Thyroid gland (tissue), 4 donors: ENCODE data around the gene PRXL2B. TPM values are rescaled to one million over a fixed set of nuclear protein-coding genes. Genes with fewer than 3 reads are reported as not detected.

ENCODE experiments used
- DNase-seq, 2 donors: peaks; one replicate each; pipeline ENCODE4 v3.0.0-alpha.2; 2019
- H3K27ac ChIP-seq, 3 donors: fragments of 200-600 bp; sonication (generic); 1 replicate in 2 of 3; 2 replicates in 1 of 3; pipeline ENCODE4 v1.5.1; 2016 to 2019; ENCODE audit warnings: mild to moderate bottlenecking in 1 of 3, moderate library complexity in 1 of 3
- H3K27me3 ChIP-seq: fragments of 200-600 bp; sonication (generic); one replicate; pipeline ENCODE4 v1.5.1; 2019
- H3K36me3 ChIP-seq, 2 donors: fragments of 200-600 bp; sonication (generic); one replicate each; pipeline ENCODE4 v1.5.1; 2016 to 2019
- H3K4me1 ChIP-seq, 2 donors: fragments of 200-600 bp; sonication (generic); one replicate each; pipeline ENCODE4 v1.5.1; 2017 to 2019
- H3K4me3 ChIP-seq, 3 donors: fragments of 200-600 bp; sonication (generic); replicated peaks in 1 of 3; 1 replicate in 2 of 3; 2 replicates in 1 of 3; pipeline ENCODE4 v1.5.1; 2016; ENCODE audit warnings: mild to moderate bottlenecking in 1 of 3
- H3K9me3 ChIP-seq: fragments of 200-600 bp; sonication (generic); one replicate; pipeline ENCODE4 v1.5.1; 2017
- CTCF ChIP-seq, 6 experiments: fragments of 200-600 bp in 3 of 6; fragments of 450-650 bp in 3 of 6; sonication (generic) in 3 of 6; IDR thresholded peaks; one replicate each; pipeline ENCODE4 v1.5.1; 2016 to 2019; ENCODE audit warnings: antibody characterized with exemption in 6 of 6, mild to moderate bottlenecking in 2 of 6, inconsistent platforms in 1 of 6, moderate library complexity in 1 of 6
- POLR2A ChIP-seq, 2 donors: fragments of 450-650 bp; IDR thresholded peaks; one replicate each; pipeline ENCODE4 v1.6.1; 2017; ENCODE audit warnings: antibody characterized with exemption in 2 of 2, mild to moderate bottlenecking in 2 of 2, moderate library complexity in 1 of 2
- WGBS, 2 donors: methylation state at CpG; one replicate each; pipeline ENCODE4 v1.1.5; 2017; 5-methylcytosine and 5-hydroxymethylcytosine counted together
- intact Hi-C: fragments of 100-400 bp; cut with DNase I; formaldehyde crosslinking; loops from one replicate; pipeline ENCODE4 v1.15.1; 2023
- total RNA-seq, 4 donors: library from RNA; depleted of rRNA; stranded (reverse); fragments of >200 nt; gene quantifications; one replicate each; pipeline ENCODE4 v1.2.3, GENCODE V29; 2016

The PRXL2B gene
- total RNA-seq, 4 donors from 2014 or later = 14.6 to 24.7 (median 18.0) TPM

- no peak for TF ChIP-seq CTCF (IDR thresholded peaks at IDR 0.05)
- no peak for TF ChIP-seq POLR2A (IDR thresholded peaks at IDR 0.05)
- Histone ChIP-seq H3K27me3 (no peaks in the 10 kb centered on the region), H3K27ac (no peak overlapping the region), H3K4me3 (no peak overlapping the region), H3K9me3 (no peaks in the 10 kb centered on the region), H3K36me3 (no peaks in the 10 kb centered on the region), H3K4me1 (peaks cover 9 to 23% of the 10 kb centered on the region in 2 donors)
- no peak for DNase-seq
- WGBS, 2 donors = 91 to 95% methylated on average over 10 to 22 of the region's 25 CpGs
- intact Hi-C loops = no loop called here
Observed at GRCh38 chr1:2603521-2604155, 17.1 kb downstream of the PRXL2B start.

- Histone ChIP-seq H3K27me3 (no peaks in the 10 kb centered on the region), H3K4me1 (peaks cover 9 to 23% of the 10 kb centered on the region in 2 donors), H3K36me3 (no peaks in the 10 kb centered on the region), H3K9me3 (no peaks in the 10 kb centered on the region), H3K27ac (no peak overlapping the region), H3K4me3 (no peak overlapping the region)
- intact Hi-C loops = no loop called here
- no peak for TF ChIP-seq CTCF (IDR thresholded peaks at IDR 0.05)
- no peak for DNase-seq
- WGBS, 2 donors = 72 to 100% methylated on average over 2 to 8 of the region's 19 CpGs
Observed at GRCh38 chr1:2604156-2604843, 17.7 kb downstream of the PRXL2B start.

- no peak for DNase-seq
- Histone ChIP-seq H3K27me3 (no peaks in the 10 kb centered on the region), H3K36me3 (no peaks in the 10 kb centered on the region), H3K9me3 (no peaks in the 10 kb centered on the region), H3K4me1 (peaks cover 9 to 23% of the 10 kb centered on the region in 2 donors), H3K27ac (no peak overlapping the region), H3K4me3 (no peak overlapping the region)
- intact Hi-C loops = no loop called here
- WGBS, 2 donors = 85 to 93% methylated on average over 9 to 13 of the region's 14 CpGs
- TF ChIP-seq POLR2A (IDR thresholded peaks at IDR 0.05) (no peak), CTCF (IDR thresholded peaks at IDR 0.05) (no peak)
Observed at GRCh38 chr1:2604844-2605508, 18.4 kb downstream of the PRXL2B start.

GRCh38 chr1:2605509-2606395, 19.2 kb downstream of the PRXL2B start:
- intact Hi-C loops = no loop called here
- H3K27me3 ChIP-seq = no peaks in the 10 kb centered on the region
- 28 to 41% methylated on average over 15 to 20 of the region's 48 CpGs for WGBS, 2 donors

More at GRCh38 chr1:2605509-2606395, 19.2 kb downstream of the PRXL2B start:
- H3K36me3 ChIP-seq = no peaks in the 10 kb centered on the region
- no peak overlapping the region for H3K4me3 ChIP-seq
- H3K27ac ChIP-seq = peak overlapping the region in 1 of 3 donors; percentile 41
- no peak for TF ChIP-seq POLR2A (IDR thresholded peaks at IDR 0.05)
- no peak for TF ChIP-seq CTCF (IDR thresholded peaks at IDR 0.05)
- peaks cover 9 to 29% of the 10 kb centered on the region in 2 donors for H3K4me1 ChIP-seq
- DNase-seq = peak; percentile 82 to 84
- H3K9me3 ChIP-seq = no peaks in the 10 kb centered on the region
